ENCODE data around the gene TRPM3.

DNA sequence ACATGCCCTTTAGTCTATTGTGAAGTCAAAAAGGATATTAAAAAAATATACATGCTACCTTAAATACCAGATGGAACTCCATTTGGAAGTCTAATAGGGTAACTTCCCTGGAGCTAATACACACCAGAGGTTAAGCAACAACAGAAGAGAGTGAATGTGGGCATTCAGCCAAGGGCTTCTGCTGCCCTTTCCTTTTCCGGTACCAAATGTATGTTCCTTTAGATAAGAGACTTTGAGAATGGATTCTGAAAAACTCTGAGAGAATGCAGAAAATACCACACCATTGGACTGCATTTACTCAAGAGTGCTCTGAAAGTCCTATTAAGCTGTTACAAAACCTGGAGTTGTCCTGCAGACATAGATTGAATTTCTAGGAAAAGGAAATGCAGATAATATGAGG is 23.8 kb upstream of the TRPM3 start:
- TF ChIP-seq CTCF (IDR thresholded peaks at IDR 0.05) (no peak), POLR2A (IDR thresholded peaks at IDR 0.05) (no peak)
